Transverse colon (tissue), 4 donors: Measurements from ENCODE around the gene SHC4. TPM values are rescaled to one million over a fixed set of nuclear protein-coding genes. Genes with fewer than 3 reads are reported as not detected.

Source experiments
- DNase-seq: peaks from one replicate; pipeline ENCODE4 v3.0.0-alpha.2; 2019
- H3K27ac ChIP-seq, 4 donors: fragments of 200-600 bp; sonication (generic); 2 replicates each; pipeline ENCODE4 v1.5.1; 2016 to 2018; ENCODE audit warnings: inconsistent platforms in 4 of 4
- H3K27me3 ChIP-seq: fragments of 200-600 bp; sonication (generic); 2 replicates; pipeline ENCODE4 v1.5.1; 2017; ENCODE audit warnings: inconsistent platforms
- H3K36me3 ChIP-seq, 4 donors: fragments of 200-600 bp; sonication (generic); 2 replicates each; pipeline ENCODE4 v1.5.1; 2017 to 2019; ENCODE audit warnings: inconsistent platforms in 4 of 4
- H3K4me1 ChIP-seq, 4 donors: fragments of 200-600 bp; sonication (generic); 2 replicates each; pipeline ENCODE4 v1.5.1; 2017 to 2020; ENCODE audit warnings: inconsistent platforms in 4 of 4
- H3K4me3 ChIP-seq, 4 donors: fragments of 200-600 bp; sonication (generic); 1 replicate in 1 of 4; 2 replicates in 3 of 4; pipeline versions ENCODE4 v1.5.1 to v1.6.1; 2017 to 2019; ENCODE audit warnings: inconsistent platforms in 4 of 4
- H3K9me3 ChIP-seq, 2 donors: fragments of 200-600 bp; sonication (generic); 2 replicates each; pipeline ENCODE4 v1.5.1; 2017 to 2019; ENCODE audit warnings: inconsistent platforms in 2 of 2
- EP300 ChIP-seq: sonication (generic); formaldehyde crosslinking; IDR thresholded peaks from one replicate; pipeline ENCODE4 v1.6.1; 2017; ENCODE audit warnings: antibody characterized with exemption, low read depth
- POLR2A ChIP-seq: fragments of 450-650 bp; IDR thresholded peaks from one replicate; pipeline ENCODE4 v1.6.1; 2016; ENCODE audit warnings: antibody characterized with exemption, mild to moderate bottlenecking, moderate library complexity
- POLR2AphosphoS5 ChIP-seq, 3 donors: sonication (generic); formaldehyde crosslinking; IDR thresholded peaks; one replicate each; pipeline ENCODE4 v1.6.1; 2016; ENCODE audit warnings: antibody characterized with exemption in 3 of 3
- WGBS, 2 donors: methylation state at CpG; one replicate each; pipeline ENCODE4 v1.1.5; 2018; ENCODE audit warnings: low coverage in 1 of 2; 5-methylcytosine and 5-hydroxymethylcytosine counted together
- in situ Hi-C, 4 donors: fragments of 200-750 bp; cut with MboI; loops; one replicate each; pipeline versions ENCODE4 v1.15.0 to v1.15.1; 2017; ENCODE audit warnings: low sequenced_read_pairs in 3 of 4, low pct_ligation_motif_present in 1 of 4, low pct_unique_long_range_greater_than_20kb in 1 of 4
- intact Hi-C: fragments of 100-400 bp; cut with DNase I; formaldehyde crosslinking; loops from one replicate; pipeline ENCODE4 v1.15.1; 2023; ENCODE audit warnings: low total_unique reads
- total RNA-seq, 4 donors: library from RNA; depleted of rRNA; stranded (reverse); fragments of >200 nt; gene quantifications; one replicate each; pipeline ENCODE4 v1.1.0, GENCODE V29; 2016
- TF ChIP-seq, protein P1 (sequence below), 5 experiments: fragments of 200-600 bp in 3 of 5; fragments of 450-650 bp in 2 of 5; sonication (generic) in 3 of 5; IDR thresholded peaks; 1 replicate in 2 of 5; 2 replicates in 3 of 5; pipeline ENCODE4 v1.5.1; 2016 to 2017; ENCODE audit warnings: antibody characterized with exemption in 5 of 5, inconsistent platforms in 3 of 5, mild to moderate bottlenecking in 2 of 5, moderate library complexity in 1 of 5

SHC4 gene
- total RNA-seq, 4 donors from 2014 or later = 0.48 to 0.96 TPM; not detected in 2

DNA sequence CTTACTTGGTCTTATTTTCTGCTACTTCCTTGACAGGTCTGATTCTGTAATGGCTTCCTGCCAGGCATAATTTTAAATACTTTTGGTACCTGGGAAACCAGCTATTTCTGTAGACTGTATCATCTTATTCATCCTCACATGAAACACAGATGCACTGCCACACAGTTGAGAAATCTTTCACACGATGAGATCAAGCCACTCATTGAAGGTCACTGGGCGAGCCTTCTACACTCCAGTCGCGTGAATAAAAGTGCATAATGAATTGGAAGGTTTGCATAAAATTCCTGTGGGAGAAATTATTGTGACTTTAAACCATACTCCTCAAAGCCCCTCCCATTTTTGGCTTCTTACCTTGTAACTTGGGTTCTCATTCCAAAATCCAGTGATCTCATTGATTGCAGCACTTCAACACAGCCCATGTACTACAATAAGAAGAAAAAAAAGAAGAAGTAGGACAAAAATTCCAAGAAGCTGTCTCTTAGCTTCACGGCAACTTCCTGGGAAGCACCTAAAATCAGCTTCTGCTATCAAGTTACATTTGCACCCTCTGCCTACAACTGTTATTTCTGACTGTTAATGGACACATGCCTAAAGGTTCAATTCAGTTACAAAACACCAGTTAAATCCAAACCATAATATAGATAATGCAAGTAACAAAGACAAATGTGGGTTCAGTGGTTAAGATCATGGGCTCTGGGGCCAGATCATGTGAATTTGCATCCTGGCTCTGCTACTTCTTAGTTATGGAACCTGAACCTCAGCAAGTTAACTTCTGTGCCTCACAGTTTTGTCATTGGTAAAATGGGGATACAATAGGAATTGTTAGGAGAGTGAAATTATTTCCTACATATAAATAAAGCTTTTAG is 39.0 kb downstream of the SHC4 start:
- Histone ChIP-seq H3K27ac (no peak overlapping the region), H3K4me1 (peaks cover 0 to 3% (median 0%) of the 10 kb centered on the region in 4 donors), H3K36me3 (no peaks in the 10 kb centered on the region), H3K27me3 (no peaks in the 10 kb centered on the region), H3K9me3 (no peaks in the 10 kb centered on the region), H3K4me3 (no peak overlapping the region)
- no peak for DNase-seq
- TF ChIP-seq, protein P1, sequence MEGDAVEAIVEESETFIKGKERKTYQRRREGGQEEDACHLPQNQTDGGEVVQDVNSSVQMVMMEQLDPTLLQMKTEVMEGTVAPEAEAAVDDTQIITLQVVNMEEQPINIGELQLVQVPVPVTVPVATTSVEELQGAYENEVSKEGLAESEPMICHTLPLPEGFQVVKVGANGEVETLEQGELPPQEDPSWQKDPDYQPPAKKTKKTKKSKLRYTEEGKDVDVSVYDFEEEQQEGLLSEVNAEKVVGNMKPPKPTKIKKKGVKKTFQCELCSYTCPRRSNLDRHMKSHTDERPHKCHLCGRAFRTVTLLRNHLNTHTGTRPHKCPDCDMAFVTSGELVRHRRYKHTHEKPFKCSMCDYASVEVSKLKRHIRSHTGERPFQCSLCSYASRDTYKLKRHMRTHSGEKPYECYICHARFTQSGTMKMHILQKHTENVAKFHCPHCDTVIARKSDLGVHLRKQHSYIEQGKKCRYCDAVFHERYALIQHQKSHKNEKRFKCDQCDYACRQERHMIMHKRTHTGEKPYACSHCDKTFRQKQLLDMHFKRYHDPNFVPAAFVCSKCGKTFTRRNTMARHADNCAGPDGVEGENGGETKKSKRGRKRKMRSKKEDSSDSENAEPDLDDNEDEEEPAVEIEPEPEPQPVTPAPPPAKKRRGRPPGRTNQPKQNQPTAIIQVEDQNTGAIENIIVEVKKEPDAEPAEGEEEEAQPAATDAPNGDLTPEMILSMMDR (IDR thresholded peaks at IDR 0.05) = no peak
- TF ChIP-seq POLR2A (no peak), EP300 (no peak), POLR2AphosphoS5 (IDR thresholded peaks at IDR 0.05) (no peak)
- 82 to 92% methylated on average over 4 to 5 of the region's 5 CpGs for WGBS, 2 donors
- in situ Hi-C loops (no loop called here), intact Hi-C loops (no loop called here)

DNA sequence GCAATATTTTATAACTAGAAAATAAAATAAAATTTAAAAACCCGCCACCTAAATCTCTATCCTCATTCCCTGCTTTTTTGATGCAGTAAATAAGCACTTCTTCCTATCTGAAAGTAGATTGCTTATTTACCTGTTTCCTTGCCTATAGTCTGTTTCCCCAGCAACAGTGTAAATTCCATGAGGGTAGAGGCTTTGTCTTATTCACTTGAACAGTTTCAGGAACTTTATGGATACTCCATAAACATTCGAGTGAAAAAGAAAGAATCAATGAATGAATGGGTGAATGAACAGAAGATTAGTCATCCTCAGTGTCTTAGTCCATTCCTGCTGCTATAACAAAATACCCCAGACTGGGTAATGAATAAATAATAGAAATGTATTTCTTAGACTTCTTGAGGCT is 41.7 kb downstream of the SHC4 start:
- no peaks in the 10 kb centered on the region for H3K36me3 ChIP-seq

DNA sequence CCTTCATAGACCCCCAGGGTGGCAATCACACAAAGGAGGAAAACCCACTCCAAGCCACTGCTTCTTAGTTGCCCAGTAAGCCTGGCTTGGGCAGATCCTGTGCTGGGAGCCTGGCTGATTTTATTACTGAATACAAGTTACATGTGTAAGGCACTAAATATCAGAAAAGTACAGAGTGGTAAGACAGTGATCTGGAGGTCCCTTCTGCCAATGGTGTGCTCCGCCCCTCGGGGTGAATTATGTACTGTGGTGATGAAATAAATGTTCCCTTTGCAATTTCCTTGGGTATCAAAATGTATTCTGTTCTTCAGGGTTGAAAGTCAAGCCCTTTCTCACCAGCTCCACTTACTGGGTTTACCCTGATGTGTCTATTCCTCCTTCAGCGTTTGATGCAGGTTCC is 47.0 kb downstream of the SHC4 start:
- Histone ChIP-seq H3K4me3 (no peak overlapping the region), H3K27ac (no peak overlapping the region), H3K36me3 (no peaks in the 10 kb centered on the region), H3K4me1 (no peaks in the 10 kb centered on the region), H3K27me3 (no peaks in the 10 kb centered on the region), H3K9me3 (no peaks in the 10 kb centered on the region)
- intact Hi-C loops (no loop called here), in situ Hi-C loops (no loop called here)
- no peak for DNase-seq
- TF ChIP-seq EP300 (no peak), POLR2AphosphoS5 (IDR thresholded peaks at IDR 0.05) (no peak), POLR2A (no peak)
- TF ChIP-seq, protein P1 (IDR thresholded peaks at IDR 0.05) = no peak
- WGBS, 2 donors = 80% methylated on average over 3 of the region's 3 CpGs; no CpG with 5 or more reads in 1 of the 2 donors

More for the DNA sequence above, 41.7 kb downstream of the SHC4 start:
- H3K27me3 ChIP-seq = no peaks in the 10 kb centered on the region
- H3K9me3 ChIP-seq = no peaks in the 10 kb centered on the region
- intact Hi-C loops = no loop called here
- in situ Hi-C loops = no loop called here
- 65 to 79% methylated on average over 2 of the region's 2 CpGs for WGBS, 2 donors
- DNase-seq = no peak
- H3K4me3 ChIP-seq = no peak overlapping the region
- H3K4me1 ChIP-seq = no peaks in the 10 kb centered on the region
- TF ChIP-seq EP300 = no peak
- TF ChIP-seq POLR2AphosphoS5 (IDR thresholded peaks at IDR 0.05) = no peak
- TF ChIP-seq POLR2A = no peak
- TF ChIP-seq, protein P1 (IDR thresholded peaks at IDR 0.05) = no peak
- no peak overlapping the region for H3K27ac ChIP-seq

DNA sequence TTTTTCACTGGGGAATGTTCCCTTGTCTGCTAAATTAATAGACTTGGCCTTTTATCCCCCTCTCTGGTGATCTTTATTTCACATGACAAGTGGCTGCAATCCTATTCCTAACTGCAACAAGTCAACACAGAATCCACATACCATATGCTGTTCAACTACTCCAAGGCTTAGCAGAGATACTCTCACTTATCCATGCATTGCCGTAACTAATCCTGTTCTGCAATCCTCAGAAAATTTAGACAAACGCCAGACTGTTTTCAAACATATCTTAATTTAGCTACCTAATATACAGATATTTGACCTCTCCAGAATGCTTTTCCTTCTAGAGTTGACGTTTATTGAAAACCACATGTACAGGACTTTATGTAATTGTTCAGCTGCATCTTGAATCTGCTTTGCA is 47.9 kb downstream of the SHC4 start:
- intact Hi-C loops (no loop called here), in situ Hi-C loops (no loop called here)
- H3K27ac ChIP-seq = no peak overlapping the region
- H3K36me3 ChIP-seq = no peaks in the 10 kb centered on the region
- WGBS, 2 donors = 48 to 72% methylated on average over 2 to 3 of the region's 3 CpGs
- TF ChIP-seq POLR2AphosphoS5 (IDR thresholded peaks at IDR 0.05) = no peak
- TF ChIP-seq POLR2A = no peak
- TF ChIP-seq, protein P1 (IDR thresholded peaks at IDR 0.05) = no peak
- TF ChIP-seq EP300 = no peak
- no peak for DNase-seq
- H3K27me3 ChIP-seq = no peaks in the 10 kb centered on the region
- no peaks in the 10 kb centered on the region for H3K4me1 ChIP-seq
- H3K4me3 ChIP-seq = no peak overlapping the region
- no peaks in the 10 kb centered on the region for H3K9me3 ChIP-seq
